ENCODE measurements around the gene SPIRE1. TPM values are rescaled to one million over a fixed set of nuclear protein-coding genes. Genes with fewer than 3 reads are reported as not detected.
A peak's percentile ranks its signal among the peaks of the same experiment; 100 is the strongest.

The SPIRE1 gene
- total RNA-seq, 2 donors from 2014 or later = 14.2 to 17.2 TPM

DNA sequence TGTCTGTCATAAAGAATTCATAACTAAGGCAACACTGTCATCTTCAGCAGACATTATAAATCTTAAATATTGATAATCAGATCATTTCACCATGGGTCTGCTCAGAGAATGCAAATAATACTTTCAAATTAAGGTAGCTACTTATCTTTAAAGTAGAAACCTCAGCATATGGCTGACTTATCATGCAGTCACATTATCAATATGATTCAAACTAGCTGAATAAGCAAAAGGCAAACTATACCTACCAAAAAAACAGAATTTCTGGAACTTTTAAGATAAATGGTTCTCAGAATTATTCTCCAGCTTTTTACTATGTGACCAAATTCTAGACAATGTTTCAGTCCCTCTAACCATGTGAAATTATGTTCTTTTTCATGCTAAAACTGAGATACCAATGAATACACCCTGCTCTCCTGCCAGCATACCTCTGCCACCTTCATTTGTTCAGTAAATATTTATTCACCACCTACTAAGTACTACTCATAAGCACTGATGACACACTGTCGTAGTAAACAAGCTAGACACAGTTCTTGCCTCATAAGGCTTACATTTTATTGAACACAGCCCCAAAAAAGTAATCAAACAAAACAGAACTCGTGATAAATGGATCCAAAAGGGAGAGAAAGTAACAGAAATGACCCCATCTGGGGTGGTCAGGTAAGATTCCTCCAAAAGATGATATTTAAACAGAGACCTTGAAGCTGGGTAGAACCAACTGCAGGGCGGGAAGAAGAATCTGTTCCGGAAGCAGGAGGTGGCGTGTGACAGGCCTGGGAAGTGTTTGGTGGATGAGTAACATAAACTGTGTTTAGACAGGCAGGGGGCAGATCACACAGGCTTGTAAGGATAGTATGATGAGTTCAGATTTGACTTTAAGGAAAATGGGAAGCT is 17.7 kb downstream of the SPIRE1 start:
- no peaks in the 10 kb centered on the region for H3K36me3 ChIP-seq (ENCODE audit: control insufficient read depth, insufficient read depth, low read length)
- Mint-ChIP-seq H3K27ac (no peak overlapping the region), H3K4me1 (peaks cover 17% of the 10 kb centered on the region), H3K27me3 (ENCODE audit: insufficient read depth) (no peaks in the 10 kb centered on the region), H3K36me3 (ENCODE audit: low read depth) (no peaks in the 10 kb centered on the region), H3K9me3 (no peaks in the 10 kb centered on the region), H3K4me3 (no peak overlapping the region)
- TF ChIP-seq, protein P1, sequence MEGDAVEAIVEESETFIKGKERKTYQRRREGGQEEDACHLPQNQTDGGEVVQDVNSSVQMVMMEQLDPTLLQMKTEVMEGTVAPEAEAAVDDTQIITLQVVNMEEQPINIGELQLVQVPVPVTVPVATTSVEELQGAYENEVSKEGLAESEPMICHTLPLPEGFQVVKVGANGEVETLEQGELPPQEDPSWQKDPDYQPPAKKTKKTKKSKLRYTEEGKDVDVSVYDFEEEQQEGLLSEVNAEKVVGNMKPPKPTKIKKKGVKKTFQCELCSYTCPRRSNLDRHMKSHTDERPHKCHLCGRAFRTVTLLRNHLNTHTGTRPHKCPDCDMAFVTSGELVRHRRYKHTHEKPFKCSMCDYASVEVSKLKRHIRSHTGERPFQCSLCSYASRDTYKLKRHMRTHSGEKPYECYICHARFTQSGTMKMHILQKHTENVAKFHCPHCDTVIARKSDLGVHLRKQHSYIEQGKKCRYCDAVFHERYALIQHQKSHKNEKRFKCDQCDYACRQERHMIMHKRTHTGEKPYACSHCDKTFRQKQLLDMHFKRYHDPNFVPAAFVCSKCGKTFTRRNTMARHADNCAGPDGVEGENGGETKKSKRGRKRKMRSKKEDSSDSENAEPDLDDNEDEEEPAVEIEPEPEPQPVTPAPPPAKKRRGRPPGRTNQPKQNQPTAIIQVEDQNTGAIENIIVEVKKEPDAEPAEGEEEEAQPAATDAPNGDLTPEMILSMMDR (conservative IDR thresholded peaks at IDR 0.05) = no peak
- no peaks in the 10 kb centered on the region for H3K9me3 ChIP-seq (ENCODE audit: control insufficient read depth, low read length)
- H3K9ac ChIP-seq (ENCODE audit: extremely low read depth, low read length, poor library complexity, severe bottlenecking) = no peak overlapping the region
- H3K27me3 ChIP-seq (ENCODE audit: control insufficient read depth, insufficient read depth, low read length, poor library complexity, severe bottlenecking) = no peaks in the 10 kb centered on the region
- no peaks in the 10 kb centered on the region for H3K4me1 ChIP-seq (ENCODE audit: control insufficient read depth, insufficient read depth, low read length)
- DNase-seq = no peak
- no peak overlapping the region for H3K27ac ChIP-seq (ENCODE audit: low read depth, low read length)
- WGBS, 2 experiments (ENCODE audit: insufficient coverage in 1 of 2, insufficient read length in 1 of 2) = 70 to 79% methylated on average over 3 to 5 of the region's 5 CpGs
- no peak overlapping the region for H3K4me3 ChIP-seq (ENCODE audit: low read length)

DNA sequence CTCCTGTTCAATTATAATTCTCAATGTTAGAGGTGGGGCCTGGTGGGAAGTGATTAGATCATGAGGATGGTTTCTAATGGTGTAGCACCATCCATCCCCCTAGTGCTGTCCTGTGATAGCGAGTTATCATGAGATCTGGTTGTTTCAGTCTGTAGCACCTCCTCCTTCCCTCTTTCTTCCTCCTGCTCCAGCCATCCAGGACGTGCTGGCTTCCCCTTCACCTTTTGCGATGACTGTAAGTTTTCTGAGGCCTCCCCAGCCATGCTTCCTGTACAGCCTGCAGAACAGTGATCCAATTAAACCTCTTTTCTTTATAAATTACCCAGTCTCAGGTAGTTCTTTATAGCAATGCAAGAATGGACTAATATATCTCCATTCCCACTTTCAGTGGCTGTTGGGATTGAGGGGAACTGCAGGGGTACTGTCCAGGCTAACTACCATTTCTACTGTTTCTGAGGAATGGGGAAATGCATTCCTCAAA is 19.2 kb downstream of the SPIRE1 start:
- 42 to 61% methylated on average over 2 to 3 of the region's 3 CpGs for WGBS, 2 experiments (ENCODE audit: insufficient coverage in 1 of 2, insufficient read length in 1 of 2)
- peak overlapping the region; percentile 81 for H3K27ac Mint-ChIP-seq
- TF ChIP-seq, protein P1 (conservative IDR thresholded peaks at IDR 0.05) = no peak

GRCh38 chr18:12637901-12638643 is 19.8 kb downstream of the SPIRE1 start:
- 94 to 95% methylated on average over 2 to 4 of the region's 4 CpGs for WGBS, 2 experiments (ENCODE audit: insufficient coverage in 1 of 2, insufficient read length in 1 of 2)
- Histone ChIP-seq H3K36me3 (ENCODE audit: control insufficient read depth, insufficient read depth, low read length) (no peaks in the 10 kb centered on the region), H3K9me3 (ENCODE audit: control insufficient read depth, low read length) (no peaks in the 10 kb centered on the region), H3K27me3 (ENCODE audit: control insufficient read depth, insufficient read depth, low read length, poor library complexity, severe bottlenecking) (no peaks in the 10 kb centered on the region), H3K27ac (ENCODE audit: low read depth, low read length) (no peak overlapping the region), H3K9ac (ENCODE audit: extremely low read depth, low read length, poor library complexity, severe bottlenecking) (no peak overlapping the region), H3K4me3 (ENCODE audit: low read length) (no peak overlapping the region), H3K4me1 (ENCODE audit: control insufficient read depth, insufficient read depth, low read length) (no peaks in the 10 kb centered on the region)
- H3K4me1 Mint-ChIP-seq = peaks cover 15% of the 10 kb centered on the region
- TF ChIP-seq, protein P1 (conservative IDR thresholded peaks at IDR 0.05) = no peak
- H3K9me3 Mint-ChIP-seq = no peaks in the 10 kb centered on the region
- DNase-seq = no peak
- H3K27me3 Mint-ChIP-seq (ENCODE audit: insufficient read depth) = no peaks in the 10 kb centered on the region
- peak overlapping the region; percentile 81 for H3K27ac Mint-ChIP-seq
- no peak overlapping the region for H3K4me3 Mint-ChIP-seq
- H3K36me3 Mint-ChIP-seq (ENCODE audit: low read depth) = no peaks in the 10 kb centered on the region

More for the DNA sequence above, 19.2 kb downstream of the SPIRE1 start:
- no peak for DNase-seq
- Histone ChIP-seq H3K9me3 (ENCODE audit: control insufficient read depth, low read length) (no peaks in the 10 kb centered on the region), H3K36me3 (ENCODE audit: control insufficient read depth, insufficient read depth, low read length) (no peaks in the 10 kb centered on the region), H3K27ac (ENCODE audit: low read depth, low read length) (no peak overlapping the region), H3K9ac (ENCODE audit: extremely low read depth, low read length, poor library complexity, severe bottlenecking) (no peak overlapping the region), H3K27me3 (ENCODE audit: control insufficient read depth, insufficient read depth, low read length, poor library complexity, severe bottlenecking) (no peaks in the 10 kb centered on the region), H3K4me3 (ENCODE audit: low read length) (no peak overlapping the region), H3K4me1 (ENCODE audit: control insufficient read depth, insufficient read depth, low read length) (no peaks in the 10 kb centered on the region)
- H3K4me3 Mint-ChIP-seq = no peak overlapping the region
- no peaks in the 10 kb centered on the region for H3K36me3 Mint-ChIP-seq (ENCODE audit: low read depth)
- peaks cover 15% of the 10 kb centered on the region for H3K4me1 Mint-ChIP-seq
- no peaks in the 10 kb centered on the region for H3K9me3 Mint-ChIP-seq
- no peaks in the 10 kb centered on the region for H3K27me3 Mint-ChIP-seq (ENCODE audit: insufficient read depth)

All from endodermal cell (in vitro differentiated cells).